Suprapubic skin (tissue), 4 donors: Measurements from ENCODE around the gene UBE2S. TPM values are rescaled to one million over a fixed set of nuclear protein-coding genes. Genes with fewer than 3 reads are reported as not detected.

Source experiments
- DNase-seq, 2 donors: peaks; one replicate each; pipeline ENCODE4 v3.0.0-alpha.2; 2019; ENCODE audit warnings: low spot score in 2 of 2
- H3K27ac ChIP-seq: fragments of 200-600 bp; sonication (generic); one replicate; pipeline ENCODE4 v1.5.1; 2019
- H3K27me3 ChIP-seq: fragments of 200-600 bp; sonication (generic); one replicate; pipeline ENCODE4 v1.5.1; 2019
- H3K36me3 ChIP-seq: fragments of 200-600 bp; sonication (generic); one replicate; pipeline ENCODE4 v1.5.1; 2019
- H3K4me1 ChIP-seq: fragments of 200-600 bp; sonication (generic); one replicate; pipeline ENCODE4 v1.5.1; 2019
- H3K4me3 ChIP-seq: fragments of 200-600 bp; sonication (generic); one replicate; pipeline ENCODE4 v1.5.1; 2019; ENCODE audit warnings: mild to moderate bottlenecking
- H3K9me3 ChIP-seq: fragments of 200-600 bp; sonication (generic); one replicate; pipeline ENCODE4 v1.5.1; 2019
- CTCF ChIP-seq, 2 donors: fragments of 200-600 bp in 1 of 2; fragments of 450-650 bp in 1 of 2; sonication (generic) in 1 of 2; IDR thresholded peaks; one replicate each; pipeline ENCODE4 v1.5.1; 2016 to 2019; ENCODE audit warnings: antibody characterized with exemption in 2 of 2, mild to moderate bottlenecking in 1 of 2, moderate library complexity in 1 of 2
- EP300 ChIP-seq: sonication (generic); formaldehyde crosslinking; IDR thresholded peaks from one replicate; pipeline ENCODE4 v1.6.1; 2017; ENCODE audit warnings: antibody characterized with exemption
- POLR2A ChIP-seq, 2 donors: fragments of 450-650 bp; IDR thresholded peaks; one replicate each; pipeline ENCODE4 v1.6.1; 2017; ENCODE audit warnings: antibody characterized with exemption in 2 of 2, mild to moderate bottlenecking in 2 of 2, moderate library complexity in 2 of 2
- POLR2AphosphoS5 ChIP-seq, 3 donors: sonication (generic); formaldehyde crosslinking; IDR thresholded peaks; one replicate each; pipeline ENCODE4 v1.6.1; 2017; ENCODE audit warnings: antibody characterized with exemption in 3 of 3
- WGBS: methylation state at CpG from one replicate; pipeline ENCODE4 v1.1.5; 2018; 5-methylcytosine and 5-hydroxymethylcytosine counted together
- total RNA-seq, 4 donors: library from RNA; depleted of rRNA; stranded (reverse); fragments of >200 nt; gene quantifications; one replicate each; pipeline ENCODE4 v1.1.0, GENCODE V29; 2016

Gene UBE2S
- total RNA-seq, 4 donors from 2014 or later: 7.4 to 17.0 (median 12.2) TPM

- Histone ChIP-seq H3K27me3 (peaks cover 72% of the 10 kb centered on the region), H3K27ac (no peak overlapping the region), H3K9me3 (no peaks in the 10 kb centered on the region), H3K4me1 (peaks cover 39% of the 10 kb centered on the region), H3K4me3 (no peak overlapping the region), H3K36me3 (no peaks in the 10 kb centered on the region)
- WGBS: 48% methylated on average over 8 of the region's 8 CpGs
- no peak for DNase-seq
- TF ChIP-seq POLR2AphosphoS5 (IDR thresholded peaks at IDR 0.05) (no peak), CTCF (IDR thresholded peaks at IDR 0.05) (no peak), POLR2A (IDR thresholded peaks at IDR 0.05) (no peak), EP300 (no peak)
Measured at GRCh38 chr19:55446060-55446459, 38.5 kb upstream of the UBE2S start.

- Histone ChIP-seq H3K36me3 (no peaks in the 10 kb centered on the region), H3K27me3 (peaks cover 75% of the 10 kb centered on the region), H3K4me1 (peaks cover 43% of the 10 kb centered on the region), H3K9me3 (no peaks in the 10 kb centered on the region), H3K4me3 (no peak overlapping the region), H3K27ac (no peak overlapping the region)
- no peak for DNase-seq
- 46% methylated on average over 10 of the region's 11 CpGs for WGBS
- TF ChIP-seq CTCF (IDR thresholded peaks at IDR 0.05) (no peak), POLR2A (IDR thresholded peaks at IDR 0.05) (no peak)
Measured at GRCh38 chr19:55444646-55445045, 37.1 kb upstream of the UBE2S start.

GRCh38 chr19:55443824-55444480, 36.4 kb upstream of the UBE2S start:
- no peak for DNase-seq
- 38% methylated on average over 18 of the region's 18 CpGs for WGBS
- Histone ChIP-seq H3K4me3 (no peak overlapping the region), H3K27ac (no peak overlapping the region), H3K27me3 (peaks cover 75% of the 10 kb centered on the region), H3K4me1 (peaks cover 43% of the 10 kb centered on the region), H3K9me3 (no peaks in the 10 kb centered on the region), H3K36me3 (no peaks in the 10 kb centered on the region)
- TF ChIP-seq POLR2AphosphoS5 (IDR thresholded peaks at IDR 0.05): no peak
- no peak for TF ChIP-seq CTCF (IDR thresholded peaks at IDR 0.05)
- TF ChIP-seq POLR2A (IDR thresholded peaks at IDR 0.05): no peak
- TF ChIP-seq EP300: no peak

GRCh38 chr19:55443045-55443823, 35.6 kb upstream of the UBE2S start, which contains the start of gene SHISA7:
SHISA7 (minus strand) TSS chr19:55443300; CDS start chr19:55442863, 437 bp downstream.
- DNase-seq: no peak
- peaks cover 82% of the 10 kb centered on the region for H3K27me3 ChIP-seq
- TF ChIP-seq POLR2AphosphoS5 (IDR thresholded peaks at IDR 0.05): no peak
- no peak for TF ChIP-seq POLR2A (IDR thresholded peaks at IDR 0.05)
- TF ChIP-seq EP300: no peak
- TF ChIP-seq CTCF (IDR thresholded peaks at IDR 0.05): no peak

GRCh38 chr19:55442372-55442961, 34.9 kb upstream of the UBE2S start:
- peaks cover 89% of the 10 kb centered on the region for H3K27me3 ChIP-seq
- H3K4me3 ChIP-seq: peak overlapping the region; percentile 23
- H3K27ac ChIP-seq: no peak overlapping the region
- peaks cover 37% of the 10 kb centered on the region for H3K4me1 ChIP-seq
- no peaks in the 10 kb centered on the region for H3K9me3 ChIP-seq
- TF ChIP-seq POLR2A (IDR thresholded peaks at IDR 0.05) (no peak), CTCF (IDR thresholded peaks at IDR 0.05) (no peak), POLR2AphosphoS5 (IDR thresholded peaks at IDR 0.05) (no peak), EP300 (no peak)
- WGBS: 0% methylated on average over 7 of the region's 72 CpGs
- no peaks in the 10 kb centered on the region for H3K36me3 ChIP-seq
- DNase-seq: no peak

More at GRCh38 chr19:55443045-55443823, 35.6 kb upstream of the UBE2S start, which contains the start of gene SHISA7:
- Histone ChIP-seq H3K36me3 (no peaks in the 10 kb centered on the region), H3K4me1 (peaks cover 43% of the 10 kb centered on the region), H3K27ac (no peak within 1 kb of the TSS), H3K4me3 (peak within 1 kb of the TSS; percentile 23), H3K9me3 (no peaks in the 10 kb centered on the region)
- WGBS: 4% methylated on average over 43 of the region's 43 CpGs
